GM19099 (cell line): Measurements from ENCODE around the gene ERN1.

Source experiments
- POLR2A ChIP-seq: IDR thresholded peaks from 3 replicates; pipeline ENCODE4 v1.6.1; 2011; ENCODE audit warnings: low read depth; ENCODE audit not compliant: insufficient read length; ENCODE audit errors: extremely low read depth

Gene ERN1

GRCh38 chr17:64129765-64130558 is at the start of gene ERN1:
Gene ERN1, minus strand, starts transcription at chr17:64130144. Its CDS starts 115 bp downstream, at chr17:64130029.
- TF ChIP-seq POLR2A, result peak; percentile 99

- TF ChIP-seq POLR2A, result no peak
These were observed 48.3 kb upstream of the ERN1 start for GRCh38 chr17:64178011-64178825.

- TF ChIP-seq POLR2A, result no peak
These were observed 47.5 kb upstream of the ERN1 start for GRCh38 chr17:64177311-64178010.

GRCh38 chr17:64176556-64176955 is 46.6 kb upstream of the ERN1 start:
- TF ChIP-seq POLR2A, result no peak

GRCh38 chr17:64174686-64175456 is 44.9 kb upstream of the ERN1 start:
- no peak for TF ChIP-seq POLR2A

- TF ChIP-seq POLR2A, result no peak
These were observed 43.7 kb upstream of the ERN1 start for GRCh38 chr17:64173646-64174045.

GRCh38 chr17:64172510-64172909 is 42.6 kb upstream of the ERN1 start:
- TF ChIP-seq POLR2A, result no peak

GRCh38 chr17:64171041-64171440 is 41.1 kb upstream of the ERN1 start:
- no peak for TF ChIP-seq POLR2A

GRCh38 chr17:64170286-64170685 is 40.3 kb upstream of the ERN1 start:
- no peak for TF ChIP-seq POLR2A

GRCh38 chr17:64166876-64167275 is 36.9 kb upstream of the ERN1 start:
- no peak for TF ChIP-seq POLR2A

- no peak for TF ChIP-seq POLR2A
These were observed 35.4 kb upstream of the ERN1 start for GRCh38 chr17:64165347-64165746.

GRCh38 chr17:64164596-64165285 is 34.8 kb upstream of the ERN1 start:
- no peak for TF ChIP-seq POLR2A

GRCh38 chr17:64163468-64163867 is 33.5 kb upstream of the ERN1 start:
- no peak for TF ChIP-seq POLR2A

GRCh38 chr17:64162554-64162953 is 32.6 kb upstream of the ERN1 start:
- TF ChIP-seq POLR2A, result no peak
